ENCODE data around the gene ARHGAP9.
A peak's percentile ranks its signal among the peaks of the same experiment; 100 is the strongest.
"Not testable (repeated sequence)": the region's sequence is repeated elsewhere in the genome, so short reads cannot be mapped to it uniquely, and the experiment has no call there.

ARHGAP9 gene

GRCh38 chr12:57456145-57456700 is 23.4 kb downstream of the ARHGAP9 start:
- peak; percentile 51 for DNase-seq

- DNase-seq = peak; percentile 39
Measured at GRCh38 chr12:57455374-57456144, 24.1 kb downstream of the ARHGAP9 start.

GRCh38 chr12:57454566-57455373 is 24.9 kb downstream of the ARHGAP9 start, which contains the start of gene INHBE:
INHBE (plus strand) TSS chr12:57455307; CDS start chr12:57455537, 230 bp downstream.
- peak; percentile 47 for DNase-seq

GRCh38 chr12:57454213-57454565 is 25.5 kb downstream of the ARHGAP9 start:
- DNase-seq = peak; percentile 2

GRCh38 chr12:57452937-57453509 is 26.6 kb downstream of the ARHGAP9 start:
- DNase-seq = peak; percentile 81

GRCh38 chr12:57452181-57452936 is 27.3 kb downstream of the ARHGAP9 start:
- DNase-seq = peak; percentile 46

- DNase-seq = no peak
Measured at GRCh38 chr12:57451233-57451778, 28.4 kb downstream of the ARHGAP9 start.

GRCh38 chr12:57450057-57450456 is 29.6 kb downstream of the ARHGAP9 start:
- DNase-seq = no peak

- no peak for DNase-seq
Measured at GRCh38 chr12:57449375-57449774, 30.3 kb downstream of the ARHGAP9 start.

GRCh38 chr12:57448669-57449068 is 31.0 kb downstream of the ARHGAP9 start:
- no peak for DNase-seq

- DNase-seq = no peak
Measured at GRCh38 chr12:57446292-57446960, 33.2 kb downstream of the ARHGAP9 start.

- no peak for DNase-seq
Measured at GRCh38 chr12:57444744-57445143, 34.9 kb downstream of the ARHGAP9 start.

- not testable (repeated sequence) for DNase-seq
Measured at GRCh38 chr12:57444337-57444736, 35.3 kb downstream of the ARHGAP9 start.

GRCh38 chr12:57441846-57442427 is 37.7 kb downstream of the ARHGAP9 start:
- no peak for DNase-seq

- DNase-seq = not testable (repeated sequence)
Measured at GRCh38 chr12:57441393-57441792, 38.3 kb downstream of the ARHGAP9 start.

- no peak for DNase-seq
Measured at GRCh38 chr12:57439762-57440266, 39.9 kb downstream of the ARHGAP9 start.

- DNase-seq = no peak
Measured at GRCh38 chr12:57438400-57438799, 41.3 kb downstream of the ARHGAP9 start.

- DNase-seq = no peak
Measured at GRCh38 chr12:57435293-57435692, 44.4 kb downstream of the ARHGAP9 start.

GRCh38 chr12:57434517-57435223 is 45.0 kb downstream of the ARHGAP9 start, which contains the start of gene INHBC:
INHBC (plus strand) TSS chr12:57434784; CDS start chr12:57434887, 103 bp downstream.
- DNase-seq = no peak

- DNase-seq = no peak
Measured at GRCh38 chr12:57433370-57433769, 46.3 kb downstream of the ARHGAP9 start.
